HepG2 (cell line): ENCODE data around the gene DNAJB12. TPM values are rescaled to one million over a fixed set of nuclear protein-coding genes. Genes with fewer than 3 reads are reported as not detected.

Experiments used
- AHDC1 ChIP-seq: sonication (generic); formaldehyde crosslinking; IDR thresholded peaks from 2 replicates; pipeline ENCODE4 v1.5.1; 2020; ENCODE audit warnings: mild to moderate bottlenecking, missing genetic modification reagents, borderline replicate concordance
- BCL3 ChIP-seq: sonication (generic); formaldehyde crosslinking; IDR thresholded peaks from 2 replicates; pipeline ENCODE4 v1.5.1; 2020; ENCODE audit warnings: mild to moderate bottlenecking, missing genetic modification reagents, moderate library complexity
- CENPT ChIP-seq: sonication (generic); formaldehyde crosslinking; IDR thresholded peaks from 2 replicates; pipeline ENCODE4 v1.8.0; 2022; ENCODE audit warnings: low read depth, mild to moderate bottlenecking, moderate library complexity, missing genetic modification reagents
- KLF15 ChIP-seq: sonication (generic); formaldehyde crosslinking; IDR thresholded peaks from 2 replicates; pipeline ENCODE4 v1.8.1; 2023; ENCODE audit warnings: borderline replicate concordance, mild to moderate bottlenecking, inconsistent platforms, missing genetic modification reagents, mixed read lengths
- NFE2 ChIP-seq: sonication (generic); formaldehyde crosslinking; IDR thresholded peaks from 2 replicates; pipeline ENCODE4 v1.4.0; 2020; ENCODE audit warnings: missing genetic modification reagents
- PHB2 ChIP-seq: fragments of 450-650 bp; IDR thresholded peaks from 2 replicates; pipeline ENCODE4 v1.6.1; 2018; ENCODE audit not compliant: partially characterized antibody
- POLR2AphosphoS2 ChIP-seq: IDR thresholded peaks from 2 replicates; pipeline ENCODE4 v1.6.1; 2011; ENCODE audit warnings: low read depth, low read length, improper control_type of control experiment
- UBTF ChIP-seq: sonication (generic); formaldehyde crosslinking; IDR thresholded peaks from 2 replicates; pipeline ENCODE4 v1.4.0; 2020; ENCODE audit warnings: mild to moderate bottlenecking, missing genetic modification reagents
- ZNF142 ChIP-seq: sonication (generic); formaldehyde crosslinking; IDR thresholded peaks from 2 replicates; pipeline ENCODE4 v1.4.0; 2020; ENCODE audit warnings: missing genetic modification reagents
- ZNF547 ChIP-seq: sonication (generic); formaldehyde crosslinking; IDR thresholded peaks from 2 replicates; pipeline ENCODE4 v1.5.1; 2020; ENCODE audit warnings: mild to moderate bottlenecking, missing genetic modification reagents
- ZNF720 ChIP-seq: sonication (generic); formaldehyde crosslinking; IDR thresholded peaks from 2 replicates; pipeline ENCODE4 v1.4.0; 2020; ENCODE audit warnings: missing genetic modification reagents
- polyA plus RNA-seq, 8 experiments: library from polyadenylated mRNA; depleted of rRNA in 3 of 8; stranded (reverse) in 7 of 8; unstranded in 1 of 8; fragments of >200 nt; fragmentation: Illumina TruSeq in 4 of 8; extraction: Trizol in 4 of 8; gene quantifications; 2 replicates each; pipeline versions ENCODE4 v1.2.1 to v1.2.3, GENCODE V29; 2011 to 2016; ENCODE audit warnings: low read depth in 4 of 8, missing spikeins in 1 of 8, mixed read lengths in 1 of 8; ENCODE audit not compliant: insufficient read depth in 1 of 8
- total RNA-seq, 5 experiments: library from RNA; depleted of rRNA; stranded (reverse); fragments of >200 nt; fragmentation: Illumina TruSeq; extraction: Trizol; gene quantifications; 2 replicates each; pipeline ENCODE4 v1.2.3, GENCODE V29; 2016; ENCODE audit warnings: low read depth in 1 of 5

The DNAJB12 gene
- total and polyA plus RNA-seq, 2 of the 13 experiments (the other 11 are each of a cell fraction or from before 2014, with no cell fraction given): 10.8 to 18.2 TPM

GRCh38 chr10:72354356-72355213 is at the start of gene DNAJB12 (continued):
- peak; percentile 61; the same call in 1 of the 2 replicates for TF ChIP-seq ZNF142 (CRISPR knock-in tag)
- TF ChIP-seq KLF15 (CRISPR knock-in tag): no peak
- no peak for TF ChIP-seq ZNF720
- no peak for TF ChIP-seq PHB2
- TF ChIP-seq BCL3 (CRISPR knock-in tag): peak; percentile 81; the same call in 1 of the 2 replicates
- TF ChIP-seq CENPT: peak; percentile 22; the same call in 1 of the 2 replicates
- peak; percentile 91 for TF ChIP-seq ZNF547
- TF ChIP-seq AHDC1 (CRISPR knock-in tag): no peak
- TF ChIP-seq POLR2AphosphoS2: no peak
- TF ChIP-seq UBTF: peak; percentile 75
- no peak for TF ChIP-seq NFE2
